IPS-18a (cell line): ENCODE measurements around the gene CSNK1G1.

ENCODE experiments used
- H3K27ac ChIP-seq: one replicate; pipeline ENCODE4 v1.5.1; 2013; ENCODE audit warnings: low read length
- H3K27me3 ChIP-seq: one replicate; pipeline ENCODE4 v1.6.1; 2013; ENCODE audit warnings: mild to moderate bottlenecking, low read length; ENCODE audit not compliant: control insufficient read depth, insufficient read depth
- H3K36me3 ChIP-seq: one replicate; pipeline ENCODE4 v1.6.1; 2013; ENCODE audit warnings: low read depth, low read length; ENCODE audit not compliant: control insufficient read depth
- H3K4me1 ChIP-seq: one replicate; pipeline ENCODE4 v1.6.1; 2013; ENCODE audit warnings: low read depth, low read length; ENCODE audit not compliant: control insufficient read depth
- H3K4me3 ChIP-seq: one replicate; pipeline ENCODE4 v1.5.1; 2013; ENCODE audit warnings: low read length
- H3K9ac ChIP-seq: one replicate; pipeline ENCODE4 v1.6.1; 2013; ENCODE audit warnings: mild to moderate bottlenecking, low read length, moderate library complexity
- H3K9me3 ChIP-seq: one replicate; pipeline ENCODE4 v1.6.1; 2013; ENCODE audit warnings: low read depth, low read length; ENCODE audit not compliant: control insufficient read depth

The CSNK1G1 gene

GRCh38 chr15:64324165-64324877, 31.7 kb downstream of the CSNK1G1 start:
- Histone ChIP-seq H3K4me1 (no peaks in the 10 kb centered on the region), H3K27ac (no peak overlapping the region), H3K9ac (no peak overlapping the region)

DNA sequence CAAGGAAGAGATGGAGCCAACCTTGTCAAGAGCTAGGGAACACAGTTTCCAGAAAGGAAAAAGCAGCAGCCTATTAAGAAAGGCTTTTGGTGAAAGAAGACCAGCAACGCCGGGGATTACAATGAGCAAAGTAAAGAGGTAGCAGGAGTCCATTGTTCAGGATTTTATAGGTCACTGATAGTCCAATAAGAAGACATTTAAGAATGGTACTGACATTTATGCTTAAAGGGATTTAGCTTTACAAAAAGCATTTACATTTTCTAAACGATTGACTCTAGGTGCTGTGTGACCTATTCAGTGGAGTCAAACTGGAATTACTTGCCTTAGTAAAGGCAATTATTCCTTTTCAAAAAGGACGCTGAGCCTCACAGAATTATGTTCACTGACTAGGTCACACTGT, 40.8 kb downstream of the CSNK1G1 start:
- H3K4me1 ChIP-seq = peaks cover 8% of the 10 kb centered on the region

More at GRCh38 chr15:64324165-64324877, 31.7 kb downstream of the CSNK1G1 start:
- Histone ChIP-seq H3K4me3 (no peak overlapping the region), H3K36me3 (no peaks in the 10 kb centered on the region), H3K9me3 (no peaks in the 10 kb centered on the region), H3K27me3 (no peaks in the 10 kb centered on the region)

GRCh38 chr15:64314456-64314855, 41.5 kb downstream of the CSNK1G1 start:
- Histone ChIP-seq H3K9ac (no peak overlapping the region), H3K36me3 (no peaks in the 10 kb centered on the region), H3K4me1 (peaks cover 8% of the 10 kb centered on the region), H3K27ac (no peak overlapping the region), H3K4me3 (no peak overlapping the region), H3K9me3 (no peaks in the 10 kb centered on the region), H3K27me3 (no peaks in the 10 kb centered on the region)

More for the DNA sequence above, 40.8 kb downstream of the CSNK1G1 start:
- Histone ChIP-seq H3K9ac (no peak overlapping the region), H3K36me3 (no peaks in the 10 kb centered on the region), H3K9me3 (no peaks in the 10 kb centered on the region), H3K27me3 (no peaks in the 10 kb centered on the region), H3K27ac (no peak overlapping the region), H3K4me3 (no peak overlapping the region)

DNA sequence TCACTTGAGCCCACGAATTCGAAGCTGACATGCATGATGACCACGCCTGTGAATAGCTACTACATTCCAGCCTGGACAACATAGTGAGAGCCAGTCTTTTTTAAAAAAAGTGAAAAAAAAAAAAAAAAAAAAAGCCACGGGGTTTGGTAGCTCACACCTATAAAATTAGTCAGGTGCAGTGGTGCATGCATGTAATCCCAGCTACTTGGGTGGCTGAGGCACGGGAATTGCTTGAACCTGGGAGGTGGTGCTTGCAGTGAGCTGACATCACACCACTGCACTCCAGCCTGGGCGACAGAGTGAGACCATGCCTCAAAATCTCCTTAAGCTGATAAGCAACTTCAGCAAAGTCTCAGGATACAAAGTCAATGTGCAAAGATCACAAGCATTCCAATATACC, 44.4 kb downstream of the CSNK1G1 start:
- no peaks in the 10 kb centered on the region for H3K27me3 ChIP-seq
- H3K4me3 ChIP-seq = no peak overlapping the region
- H3K9ac ChIP-seq = no peak overlapping the region
- H3K4me1 ChIP-seq = peaks cover 8% of the 10 kb centered on the region
- no peaks in the 10 kb centered on the region for H3K9me3 ChIP-seq
- H3K27ac ChIP-seq = no peak overlapping the region
- H3K36me3 ChIP-seq = no peaks in the 10 kb centered on the region

- no peak overlapping the region for H3K27ac ChIP-seq
- H3K4me3 ChIP-seq = no peak overlapping the region
- no peaks in the 10 kb centered on the region for H3K36me3 ChIP-seq
- no peak overlapping the region for H3K9ac ChIP-seq
- no peaks in the 10 kb centered on the region for H3K9me3 ChIP-seq
- H3K27me3 ChIP-seq = no peaks in the 10 kb centered on the region
- peaks cover 6% of the 10 kb centered on the region for H3K4me1 ChIP-seq
Observed at GRCh38 chr15:64310036-64310435, 45.9 kb downstream of the CSNK1G1 start.

GRCh38 chr15:64305261-64305660, 50.7 kb downstream of the CSNK1G1 start:
- H3K27me3 ChIP-seq = no peaks in the 10 kb centered on the region
- no peak overlapping the region for H3K9ac ChIP-seq
- H3K36me3 ChIP-seq = peaks cover 2% of the 10 kb centered on the region
- no peaks in the 10 kb centered on the region for H3K9me3 ChIP-seq
- no peak overlapping the region for H3K27ac ChIP-seq
- H3K4me1 ChIP-seq = peaks cover 6% of the 10 kb centered on the region
- H3K4me3 ChIP-seq = no peak overlapping the region

DNA sequence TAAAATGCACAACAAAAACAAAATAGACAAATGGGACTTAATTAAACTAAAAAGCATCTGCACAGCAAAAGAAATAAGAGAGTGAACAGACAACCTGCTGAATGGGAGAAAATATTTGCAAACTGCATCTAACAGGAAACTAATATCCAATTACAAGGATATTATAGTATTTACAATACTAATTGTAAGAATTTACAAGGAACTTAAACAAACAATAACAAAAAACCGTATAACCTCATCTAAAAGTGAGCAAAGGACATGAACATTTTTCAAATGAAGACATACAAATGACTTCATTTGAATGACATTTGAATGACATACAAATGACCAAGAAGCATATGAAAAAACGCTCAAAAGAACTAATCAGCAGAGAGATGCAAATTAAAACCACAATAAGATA, 66.4 kb downstream of the CSNK1G1 start:
- Histone ChIP-seq H3K9ac (no peak overlapping the region), H3K4me1 (peaks cover 6% of the 10 kb centered on the region), H3K4me3 (no peak overlapping the region), H3K27ac (no peak overlapping the region), H3K9me3 (no peaks in the 10 kb centered on the region), H3K27me3 (no peaks in the 10 kb centered on the region), H3K36me3 (no peaks in the 10 kb centered on the region)

DNA sequence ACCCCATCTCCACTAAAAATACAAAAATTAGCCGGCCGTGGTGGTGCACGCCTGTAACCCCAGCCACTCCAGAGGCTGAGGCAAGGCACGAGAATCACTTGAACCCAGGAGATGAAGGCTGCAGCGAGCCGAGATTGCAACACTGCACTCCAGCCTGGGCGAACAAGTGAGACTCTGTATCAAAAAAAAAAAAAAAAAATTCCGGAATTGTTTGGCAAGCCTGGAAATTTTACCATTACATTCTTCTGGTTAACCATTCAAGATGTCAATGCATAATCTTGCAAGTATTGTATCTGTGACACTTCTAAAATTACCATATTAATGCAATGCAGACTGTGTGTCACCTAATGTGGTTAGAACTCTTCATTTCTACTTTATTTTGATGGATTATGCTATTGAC, 67.0 kb downstream of the CSNK1G1 start:
- H3K4me3 ChIP-seq = no peak overlapping the region
- H3K27me3 ChIP-seq = no peaks in the 10 kb centered on the region
- H3K4me1 ChIP-seq = peaks cover 6% of the 10 kb centered on the region
- no peak overlapping the region for H3K27ac ChIP-seq
- no peaks in the 10 kb centered on the region for H3K9me3 ChIP-seq
- no peak overlapping the region for H3K9ac ChIP-seq
- no peaks in the 10 kb centered on the region for H3K36me3 ChIP-seq

- Histone ChIP-seq H3K9me3 (no peaks in the 10 kb centered on the region), H3K9ac (no peak overlapping the region), H3K36me3 (no peaks in the 10 kb centered on the region), H3K27ac (no peak overlapping the region), H3K4me3 (no peak overlapping the region), H3K4me1 (peaks cover 6% of the 10 kb centered on the region), H3K27me3 (no peaks in the 10 kb centered on the region)
Observed at GRCh38 chr15:64288577-64288976, 67.4 kb downstream of the CSNK1G1 start.

DNA sequence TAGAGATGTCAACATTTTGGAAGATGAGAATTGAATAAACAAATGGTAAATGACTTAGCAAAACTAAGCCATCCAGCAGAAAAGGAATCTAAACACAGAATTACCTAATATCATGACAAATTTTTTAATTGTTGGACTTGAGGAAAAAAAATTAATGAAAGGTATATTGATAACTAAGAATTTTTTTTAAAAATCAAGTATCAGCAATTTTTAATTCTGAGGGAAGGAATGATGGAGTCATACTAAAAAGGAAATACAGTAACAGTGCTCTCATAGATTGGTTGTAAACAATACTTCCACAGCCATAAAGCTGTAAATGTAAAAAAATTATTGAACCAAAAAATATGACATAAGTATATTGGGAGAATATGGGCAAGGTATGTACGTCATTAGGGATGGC, 68.0 kb downstream of the CSNK1G1 start:
- Histone ChIP-seq H3K27me3 (no peaks in the 10 kb centered on the region), H3K4me1 (peaks cover 6% of the 10 kb centered on the region), H3K27ac (no peak overlapping the region), H3K36me3 (no peaks in the 10 kb centered on the region), H3K9ac (no peak overlapping the region), H3K4me3 (no peak overlapping the region), H3K9me3 (no peaks in the 10 kb centered on the region)

DNA sequence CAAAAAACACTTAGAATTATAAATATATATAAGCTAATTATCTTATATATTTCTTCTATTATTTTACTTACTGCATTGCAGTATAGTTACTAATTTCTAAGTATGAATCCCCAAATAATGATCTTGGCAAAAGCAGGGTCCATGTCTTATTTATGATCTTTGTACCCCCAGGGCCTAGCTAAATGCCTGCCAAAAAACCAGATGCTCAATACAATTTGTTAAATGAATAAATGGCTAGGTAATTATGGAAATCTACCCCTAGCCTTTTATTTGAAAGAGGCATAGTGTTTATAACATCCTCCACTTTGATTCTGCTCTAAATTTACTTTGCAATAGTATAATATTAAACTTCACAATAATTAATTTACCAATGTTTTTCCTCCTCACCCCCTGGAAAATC, 69.5 kb downstream of the CSNK1G1 start:
- no peak overlapping the region for H3K27ac ChIP-seq
- peaks cover 6% of the 10 kb centered on the region for H3K4me1 ChIP-seq
- no peak overlapping the region for H3K9ac ChIP-seq
- no peak overlapping the region for H3K4me3 ChIP-seq
- H3K27me3 ChIP-seq = no peaks in the 10 kb centered on the region
- H3K36me3 ChIP-seq = no peaks in the 10 kb centered on the region
- H3K9me3 ChIP-seq = no peaks in the 10 kb centered on the region

DNA sequence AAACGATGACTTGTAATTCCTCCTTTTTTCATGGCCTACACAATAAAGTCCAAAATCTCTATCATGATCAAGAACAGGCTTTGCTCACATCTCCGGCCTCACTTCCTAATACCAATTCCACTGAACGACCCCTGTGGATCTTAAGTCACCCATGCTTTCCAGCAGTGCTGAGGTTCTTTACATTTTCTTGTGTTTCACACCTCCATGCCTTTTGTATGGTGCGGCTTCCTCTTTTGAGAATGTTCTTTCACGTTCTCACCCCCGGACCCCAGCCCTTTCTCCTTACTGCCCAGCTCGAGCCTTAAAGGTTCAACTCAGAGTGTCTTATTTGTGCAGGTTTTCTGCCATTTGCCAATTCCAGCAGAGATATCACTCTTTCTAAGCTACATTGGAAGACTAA, 70.1 kb downstream of the CSNK1G1 start:
- Histone ChIP-seq H3K36me3 (no peaks in the 10 kb centered on the region), H3K4me3 (no peak overlapping the region), H3K27ac (no peak overlapping the region), H3K9ac (no peak overlapping the region), H3K4me1 (peaks cover 6% of the 10 kb centered on the region), H3K9me3 (no peaks in the 10 kb centered on the region), H3K27me3 (no peaks in the 10 kb centered on the region)
